Neural progenitor cell (in vitro differentiated cells): Measurements from ENCODE around the gene CHRND.

Source experiments
- CTCF ChIP-seq: fragments of 200-600 bp; sonication (generic); IDR thresholded peaks from 2 replicates; pipeline ENCODE4 v1.5.1; 2017; ENCODE audit warnings: antibody characterized with exemption, mild to moderate bottlenecking
- EZH2 ChIP-seq: fragments of 200-600 bp; sonication (generic); IDR thresholded peaks from 2 replicates; pipeline ENCODE4 v1.6.1; 2017; ENCODE audit warnings: antibody characterized with exemption, mild to moderate bottlenecking, moderate library complexity

GRCh38 chr2:232479341-232480200 lies 46.4 kb upstream of the CHRND start:
- TF ChIP-seq EZH2 (no peak), CTCF (no peak)
